IPS-18a (cell line): ENCODE measurements around the gene ALG9.

ENCODE experiments used
- H3K27ac ChIP-seq: one replicate; pipeline ENCODE4 v1.5.1; 2013; ENCODE audit warnings: low read length
- H3K27me3 ChIP-seq: one replicate; pipeline ENCODE4 v1.6.1; 2013; ENCODE audit warnings: mild to moderate bottlenecking, low read length; ENCODE audit not compliant: control insufficient read depth, insufficient read depth
- H3K36me3 ChIP-seq: one replicate; pipeline ENCODE4 v1.6.1; 2013; ENCODE audit warnings: low read depth, low read length; ENCODE audit not compliant: control insufficient read depth
- H3K4me1 ChIP-seq: one replicate; pipeline ENCODE4 v1.6.1; 2013; ENCODE audit warnings: low read depth, low read length; ENCODE audit not compliant: control insufficient read depth
- H3K4me3 ChIP-seq: one replicate; pipeline ENCODE4 v1.5.1; 2013; ENCODE audit warnings: low read length
- H3K9ac ChIP-seq: one replicate; pipeline ENCODE4 v1.6.1; 2013; ENCODE audit warnings: mild to moderate bottlenecking, low read length, moderate library complexity
- H3K9me3 ChIP-seq: one replicate; pipeline ENCODE4 v1.6.1; 2013; ENCODE audit warnings: low read depth, low read length; ENCODE audit not compliant: control insufficient read depth

ALG9 gene

GRCh38 chr11:111759778-111760407 is 111.5 kb downstream of the ALG9 start:
- Histone ChIP-seq H3K27me3 (no peaks in the 10 kb centered on the region), H3K36me3 (peaks cover 82% of the 10 kb centered on the region), H3K9me3 (no peaks in the 10 kb centered on the region)

GRCh38 chr11:111759376-111759775 is 112.0 kb downstream of the ALG9 start:
- H3K27ac ChIP-seq = no peak overlapping the region
- peaks cover 85% of the 10 kb centered on the region for H3K36me3 ChIP-seq
- no peak overlapping the region for H3K9ac ChIP-seq
- H3K4me3 ChIP-seq = no peak overlapping the region
- no peaks in the 10 kb centered on the region for H3K27me3 ChIP-seq
- H3K9me3 ChIP-seq = no peaks in the 10 kb centered on the region
- peaks cover 6% of the 10 kb centered on the region for H3K4me1 ChIP-seq

More at GRCh38 chr11:111759778-111760407, 111.5 kb downstream of the ALG9 start:
- Histone ChIP-seq H3K4me1 (peaks cover 11% of the 10 kb centered on the region), H3K27ac (no peak overlapping the region), H3K4me3 (no peak overlapping the region), H3K9ac (no peak overlapping the region)

- H3K4me3 ChIP-seq = no peak overlapping the region
- no peaks in the 10 kb centered on the region for H3K4me1 ChIP-seq
- no peak overlapping the region for H3K9ac ChIP-seq
- H3K36me3 ChIP-seq = peaks cover 82% of the 10 kb centered on the region
- H3K27ac ChIP-seq = no peak overlapping the region
- H3K9me3 ChIP-seq = no peaks in the 10 kb centered on the region
- no peaks in the 10 kb centered on the region for H3K27me3 ChIP-seq
Measured at GRCh38 chr11:111756097-111756496, 115.3 kb downstream of the ALG9 start.

- peaks cover 73% of the 10 kb centered on the region for H3K36me3 ChIP-seq
- no peaks in the 10 kb centered on the region for H3K4me1 ChIP-seq
- H3K4me3 ChIP-seq = no peak overlapping the region
- H3K9ac ChIP-seq = no peak overlapping the region
- H3K9me3 ChIP-seq = no peaks in the 10 kb centered on the region
- H3K27ac ChIP-seq = no peak overlapping the region
- no peaks in the 10 kb centered on the region for H3K27me3 ChIP-seq
Measured at GRCh38 chr11:111749646-111750045, 121.7 kb downstream of the ALG9 start.

GRCh38 chr11:111748035-111748804 is 123.2 kb downstream of the ALG9 start:
- peaks cover 73% of the 10 kb centered on the region for H3K36me3 ChIP-seq
- no peaks in the 10 kb centered on the region for H3K9me3 ChIP-seq
- no peak overlapping the region for H3K27ac ChIP-seq
- H3K4me3 ChIP-seq = no peak overlapping the region
- no peaks in the 10 kb centered on the region for H3K27me3 ChIP-seq
- no peak overlapping the region for H3K9ac ChIP-seq
- no peaks in the 10 kb centered on the region for H3K4me1 ChIP-seq

- Histone ChIP-seq H3K4me3 (no peak overlapping the region), H3K27me3 (no peaks in the 10 kb centered on the region), H3K27ac (no peak overlapping the region), H3K9ac (no peak overlapping the region), H3K4me1 (no peaks in the 10 kb centered on the region), H3K9me3 (no peaks in the 10 kb centered on the region), H3K36me3 (peaks cover 73% of the 10 kb centered on the region)
Measured at GRCh38 chr11:111745719-111746504, 125.5 kb downstream of the ALG9 start.

GRCh38 chr11:111743700-111744099 is 127.7 kb downstream of the ALG9 start:
- H3K9ac ChIP-seq = no peak overlapping the region
- peaks cover 4% of the 10 kb centered on the region for H3K4me1 ChIP-seq
- no peak overlapping the region for H3K4me3 ChIP-seq
- peaks cover 64% of the 10 kb centered on the region for H3K36me3 ChIP-seq
- no peak overlapping the region for H3K27ac ChIP-seq
- H3K27me3 ChIP-seq = no peaks in the 10 kb centered on the region
- no peaks in the 10 kb centered on the region for H3K9me3 ChIP-seq

GRCh38 chr11:111741751-111742150 is 129.6 kb downstream of the ALG9 start:
- Histone ChIP-seq H3K9me3 (no peaks in the 10 kb centered on the region), H3K4me1 (peaks cover 6% of the 10 kb centered on the region), H3K36me3 (peaks cover 61% of the 10 kb centered on the region), H3K27me3 (no peaks in the 10 kb centered on the region), H3K4me3 (no peak overlapping the region), H3K27ac (no peak overlapping the region), H3K9ac (no peak overlapping the region)

GRCh38 chr11:111739299-111739698 is 132.1 kb downstream of the ALG9 start:
- H3K9ac ChIP-seq = no peak overlapping the region
- H3K27me3 ChIP-seq = no peaks in the 10 kb centered on the region
- no peaks in the 10 kb centered on the region for H3K9me3 ChIP-seq
- no peak overlapping the region for H3K4me3 ChIP-seq
- peaks cover 6% of the 10 kb centered on the region for H3K4me1 ChIP-seq
- H3K36me3 ChIP-seq = peaks cover 40% of the 10 kb centered on the region
- H3K27ac ChIP-seq = no peak overlapping the region

GRCh38 chr11:111737444-111738210 is 133.8 kb downstream of the ALG9 start:
- peaks cover 28% of the 10 kb centered on the region for H3K36me3 ChIP-seq
- H3K4me3 ChIP-seq = no peak overlapping the region
- peaks cover 6% of the 10 kb centered on the region for H3K4me1 ChIP-seq
- H3K27ac ChIP-seq = no peak overlapping the region
- H3K9me3 ChIP-seq = no peaks in the 10 kb centered on the region
- H3K9ac ChIP-seq = no peak overlapping the region
- H3K27me3 ChIP-seq = no peaks in the 10 kb centered on the region
